ENCODE results near the gene HES5. TPM values are rescaled to one million over a fixed set of nuclear protein-coding genes. Genes with fewer than 3 reads are reported as not detected.

The HES5 gene
- total RNA-seq, 1 donor from 2014 or later: 21.2 TPM

GRCh38 chr1:2528611-2528965 is 1.5 kb downstream of the HES5 start:
- no peaks in the 10 kb centered on the region for H3K36me3 Mint-ChIP-seq (ENCODE audit: unreplicated experiment)
- H3K27me3 Mint-ChIP-seq (ENCODE audit: unreplicated experiment): peaks cover 9% of the 10 kb centered on the region
- no peak overlapping the region for H3K27ac Mint-ChIP-seq (ENCODE audit: unreplicated experiment)
- TF ChIP-seq CTCF (IDR thresholded peaks at IDR 0.05; ENCODE audit: partially characterized antibody, unreplicated experiment): no peak
- peak overlapping the region; percentile 61 for H3K4me3 Mint-ChIP-seq (ENCODE audit: unreplicated experiment)
- peaks cover 20% of the 10 kb centered on the region for H3K4me1 Mint-ChIP-seq (ENCODE audit: low read depth, unreplicated experiment)
- peaks cover 4% of the 10 kb centered on the region for H3K9me3 Mint-ChIP-seq (ENCODE audit: unreplicated experiment)
- no peak for DNase-seq

- Mint-ChIP-seq H3K27me3 (ENCODE audit: unreplicated experiment) (peaks cover 7% of the 10 kb centered on the region), H3K27ac (ENCODE audit: unreplicated experiment) (no peak overlapping the region), H3K36me3 (ENCODE audit: unreplicated experiment) (no peaks in the 10 kb centered on the region), H3K4me1 (ENCODE audit: low read depth, unreplicated experiment) (peaks cover 22% of the 10 kb centered on the region), H3K9me3 (ENCODE audit: unreplicated experiment) (peaks cover 4% of the 10 kb centered on the region), H3K4me3 (ENCODE audit: unreplicated experiment) (no peak overlapping the region)
- no peak for DNase-seq
- TF ChIP-seq CTCF (IDR thresholded peaks at IDR 0.05; ENCODE audit: partially characterized antibody, unreplicated experiment): no peak
Measured at GRCh38 chr1:2528016-2528415, 2.0 kb downstream of the HES5 start.

- H3K36me3 Mint-ChIP-seq (ENCODE audit: unreplicated experiment): no peaks in the 10 kb centered on the region
- no peak overlapping the region for H3K27ac Mint-ChIP-seq (ENCODE audit: unreplicated experiment)
- no peak for TF ChIP-seq CTCF (IDR thresholded peaks at IDR 0.05; ENCODE audit: partially characterized antibody, unreplicated experiment)
- H3K4me1 Mint-ChIP-seq (ENCODE audit: low read depth, unreplicated experiment): peaks cover 23% of the 10 kb centered on the region
- peaks cover 7% of the 10 kb centered on the region for H3K27me3 Mint-ChIP-seq (ENCODE audit: unreplicated experiment)
- DNase-seq: no peak
- H3K4me3 Mint-ChIP-seq (ENCODE audit: unreplicated experiment): peak overlapping the region; percentile 77
- H3K9me3 Mint-ChIP-seq (ENCODE audit: unreplicated experiment): peaks cover 4% of the 10 kb centered on the region
Measured at GRCh38 chr1:2527556-2527860, 2.6 kb downstream of the HES5 start.

- H3K27me3 Mint-ChIP-seq (ENCODE audit: unreplicated experiment): peaks cover 7% of the 10 kb centered on the region
- no peak for DNase-seq
- no peaks in the 10 kb centered on the region for H3K36me3 Mint-ChIP-seq (ENCODE audit: unreplicated experiment)
- peaks cover 23% of the 10 kb centered on the region for H3K4me1 Mint-ChIP-seq (ENCODE audit: low read depth, unreplicated experiment)
- no peak for TF ChIP-seq CTCF (IDR thresholded peaks at IDR 0.05; ENCODE audit: partially characterized antibody, unreplicated experiment)
- peak overlapping the region; percentile 77 for H3K4me3 Mint-ChIP-seq (ENCODE audit: unreplicated experiment)
- H3K9me3 Mint-ChIP-seq (ENCODE audit: unreplicated experiment): peaks cover 4% of the 10 kb centered on the region
- H3K27ac Mint-ChIP-seq (ENCODE audit: unreplicated experiment): peak overlapping the region; percentile 20
Measured at GRCh38 chr1:2526824-2527555, 3.1 kb downstream of the HES5 start.

- no peaks in the 10 kb centered on the region for H3K36me3 Mint-ChIP-seq (ENCODE audit: unreplicated experiment)
- H3K4me1 Mint-ChIP-seq (ENCODE audit: low read depth, unreplicated experiment): peaks cover 23% of the 10 kb centered on the region
- H3K27ac Mint-ChIP-seq (ENCODE audit: unreplicated experiment): peak within 1 kb of the TSS; percentile 91
- peaks cover 4% of the 10 kb centered on the region for H3K9me3 Mint-ChIP-seq (ENCODE audit: unreplicated experiment)
- peak; percentile 94 for DNase-seq
- no peak for TF ChIP-seq CTCF (IDR thresholded peaks at IDR 0.05; ENCODE audit: partially characterized antibody, unreplicated experiment)
- H3K27me3 Mint-ChIP-seq (ENCODE audit: unreplicated experiment): peaks cover 7% of the 10 kb centered on the region
- peak within 1 kb of the TSS; percentile 91 for H3K4me3 Mint-ChIP-seq (ENCODE audit: unreplicated experiment)
Measured at GRCh38 chr1:2525920-2526823, 3.9 kb downstream of the HES5 start, which contains the start of gene PANK4. Gene PANK4 (minus strand): TSS chr1:2526596. CDS start chr1:2526587, 9 bp downstream.

Measured in glutamatergic neuron (in vitro differentiated cells).